Stimulated activated CD4-positive, alpha-beta T cell treated with anti-CD3 and anti-CD28 coated beads, Interleukin-4, amount 100 ng/mL, for 48 hours (primary cell): ENCODE data around the gene LRCH3.
A peak's percentile ranks its signal among the peaks of the same experiment; 100 is the strongest.

Experiments
- DNase-seq, 2 donors: peaks; one replicate each; pipeline ENCODE4 v3.0.0-alpha.2; 2020; ENCODE audit warnings: low read depth in 2 of 2

The LRCH3 gene

DNA sequence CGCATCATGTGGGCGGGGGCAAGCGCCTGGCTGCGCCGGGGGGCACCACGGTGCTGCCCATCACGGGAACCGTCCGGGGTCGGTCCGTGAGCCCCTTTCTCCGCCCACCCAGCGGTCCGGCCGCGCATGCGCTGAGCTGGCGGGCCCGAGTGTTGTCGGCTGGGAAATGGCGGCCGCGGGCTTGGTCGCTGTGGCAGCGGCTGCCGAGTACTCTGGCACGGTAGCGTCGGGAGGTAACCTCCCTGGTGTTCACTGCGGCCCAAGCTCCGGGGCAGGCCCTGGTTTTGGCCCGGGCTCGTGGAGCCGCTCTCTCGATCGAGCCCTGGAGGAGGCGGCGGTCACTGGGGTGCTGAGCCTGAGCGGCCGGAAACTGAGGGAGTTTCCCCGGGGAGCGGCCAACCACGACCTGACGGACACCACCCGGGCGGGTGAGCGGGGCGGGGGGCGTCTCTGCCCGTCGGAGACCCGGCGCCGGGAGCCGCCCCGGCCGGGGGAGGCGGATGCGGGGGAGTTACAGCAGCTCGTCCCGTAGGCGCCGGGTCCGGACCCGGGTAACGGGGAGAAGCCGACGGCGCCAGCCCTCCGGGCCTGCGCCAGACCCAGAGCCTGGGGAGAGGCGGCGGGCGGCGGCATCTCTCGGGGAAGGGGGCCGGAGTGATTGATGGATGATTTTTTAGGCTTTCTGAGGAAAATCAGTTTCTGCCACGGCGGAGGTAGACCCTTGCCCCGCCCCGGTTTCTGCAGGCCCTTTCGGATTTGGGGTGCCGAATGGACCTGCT is at the start of gene LRCH3:
LRCH3 (plus strand) TSS at position 142 of the 779 bp plus-strand sequence; CDS start at position 167, 25 bp downstream.
- DNase-seq, result peak; percentile 79 to 80

DNA sequence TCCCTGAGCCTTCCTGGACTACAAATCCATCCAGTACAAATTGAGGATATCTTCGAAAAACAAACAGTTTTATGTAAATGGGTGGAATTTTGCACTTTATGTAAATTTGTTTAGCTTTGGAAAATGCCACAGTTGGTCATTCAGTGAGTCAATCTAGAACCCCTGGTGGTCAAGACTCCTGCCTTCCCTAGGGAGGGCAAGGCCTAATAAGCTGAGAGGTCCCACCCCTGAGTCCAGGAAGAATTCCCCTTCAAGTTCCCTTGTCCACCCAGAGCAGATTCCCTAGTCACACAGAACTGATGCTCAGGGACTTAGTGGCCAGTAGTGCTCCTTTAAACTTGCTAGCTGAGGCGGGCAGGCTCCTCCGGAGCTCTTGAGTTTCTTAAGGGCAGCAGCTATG is 48.3 kb upstream of the LRCH3 start:
- no peak for DNase-seq

DNA sequence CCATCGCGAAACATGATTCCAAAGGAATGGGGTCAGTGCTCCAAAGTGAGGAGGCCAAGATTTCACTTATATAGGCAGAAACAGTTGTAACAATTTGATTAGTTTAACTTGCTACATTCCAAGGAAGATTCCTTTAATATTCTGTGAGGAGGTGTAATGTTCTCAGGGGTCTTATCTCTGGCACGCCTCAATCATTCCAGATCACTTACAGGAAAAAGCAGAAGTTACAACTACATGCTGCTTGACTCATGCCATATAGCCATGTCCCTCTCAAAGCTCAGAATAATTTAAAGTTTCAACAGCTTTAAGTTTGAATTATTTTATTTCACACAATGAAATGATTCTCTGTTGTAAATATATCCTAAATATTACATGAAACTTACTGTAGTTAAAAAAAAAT is 44.8 kb upstream of the LRCH3 start:
- DNase-seq, result no peak

DNA sequence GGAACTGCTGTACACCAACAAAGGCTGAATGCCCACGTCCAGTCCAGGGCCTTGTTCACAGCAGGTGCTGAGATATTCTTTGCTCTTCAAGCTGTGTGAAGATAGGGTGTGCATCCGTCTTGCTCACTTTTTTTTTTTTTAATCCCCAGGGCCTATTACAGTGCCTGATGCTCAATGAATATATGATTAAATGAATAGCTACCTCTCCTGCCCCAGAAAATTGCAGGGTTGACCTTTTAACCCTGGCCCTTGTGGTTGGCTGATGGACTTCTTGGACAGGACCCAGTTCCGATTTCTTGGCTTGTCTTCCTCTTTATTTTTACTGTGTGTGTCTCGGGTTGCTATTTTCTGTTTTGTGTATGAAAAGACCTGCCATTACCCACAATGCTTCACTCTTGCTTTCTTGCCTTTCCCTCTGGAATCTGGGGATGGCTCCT is 44.2 kb upstream of the LRCH3 start:
- DNase-seq, result no peak

DNA sequence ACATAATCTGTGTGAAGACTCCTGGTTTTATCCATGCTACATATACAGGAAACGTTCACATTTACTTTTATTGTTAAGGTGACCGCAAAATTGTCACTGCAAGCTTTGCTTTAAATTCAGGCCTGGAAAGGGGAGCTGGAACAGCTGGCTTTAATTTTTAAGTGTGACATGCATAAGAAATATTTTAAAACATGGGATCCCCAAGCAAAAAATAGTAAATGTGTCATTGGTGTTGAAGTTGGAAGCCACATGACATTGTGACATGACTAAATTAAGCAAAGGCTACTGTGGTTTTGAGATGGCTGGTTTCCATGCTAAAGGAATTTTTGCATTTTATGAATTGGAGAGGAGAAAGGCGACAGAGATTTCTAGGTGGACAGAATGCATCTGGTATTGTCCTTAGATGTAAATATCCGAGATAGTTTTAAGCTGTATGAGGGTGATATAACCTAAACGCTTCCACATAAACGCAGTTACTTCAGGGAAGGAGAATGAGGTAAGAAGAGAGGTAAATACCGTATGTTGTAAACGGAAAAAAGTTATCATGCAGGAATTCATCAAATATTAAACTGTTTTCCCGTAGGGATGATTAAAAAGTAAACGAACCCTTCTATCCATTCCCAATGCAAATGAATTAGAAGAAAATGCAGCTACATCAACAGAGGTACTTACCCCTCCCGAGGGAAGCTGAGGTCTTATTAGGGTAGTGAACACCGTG is 42.3 kb upstream of the LRCH3 start:
- no peak for DNase-seq

DNA sequence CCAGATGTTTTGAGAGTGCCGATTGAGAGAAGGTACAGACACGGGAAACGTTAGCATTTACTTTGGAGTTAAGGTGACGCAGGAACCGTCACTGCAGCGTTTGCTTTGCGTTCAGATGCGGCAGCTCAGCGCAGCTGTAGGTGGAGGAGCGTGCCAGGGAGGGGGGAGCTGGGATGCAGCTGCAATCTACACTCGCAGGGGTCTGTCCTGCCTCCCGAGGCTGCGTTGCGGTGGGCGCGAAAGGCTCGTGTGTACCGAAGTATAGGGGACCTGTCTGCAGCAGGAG is 41.8 kb upstream of the LRCH3 start:
- DNase-seq, result peak; percentile 43 to 45

DNA sequence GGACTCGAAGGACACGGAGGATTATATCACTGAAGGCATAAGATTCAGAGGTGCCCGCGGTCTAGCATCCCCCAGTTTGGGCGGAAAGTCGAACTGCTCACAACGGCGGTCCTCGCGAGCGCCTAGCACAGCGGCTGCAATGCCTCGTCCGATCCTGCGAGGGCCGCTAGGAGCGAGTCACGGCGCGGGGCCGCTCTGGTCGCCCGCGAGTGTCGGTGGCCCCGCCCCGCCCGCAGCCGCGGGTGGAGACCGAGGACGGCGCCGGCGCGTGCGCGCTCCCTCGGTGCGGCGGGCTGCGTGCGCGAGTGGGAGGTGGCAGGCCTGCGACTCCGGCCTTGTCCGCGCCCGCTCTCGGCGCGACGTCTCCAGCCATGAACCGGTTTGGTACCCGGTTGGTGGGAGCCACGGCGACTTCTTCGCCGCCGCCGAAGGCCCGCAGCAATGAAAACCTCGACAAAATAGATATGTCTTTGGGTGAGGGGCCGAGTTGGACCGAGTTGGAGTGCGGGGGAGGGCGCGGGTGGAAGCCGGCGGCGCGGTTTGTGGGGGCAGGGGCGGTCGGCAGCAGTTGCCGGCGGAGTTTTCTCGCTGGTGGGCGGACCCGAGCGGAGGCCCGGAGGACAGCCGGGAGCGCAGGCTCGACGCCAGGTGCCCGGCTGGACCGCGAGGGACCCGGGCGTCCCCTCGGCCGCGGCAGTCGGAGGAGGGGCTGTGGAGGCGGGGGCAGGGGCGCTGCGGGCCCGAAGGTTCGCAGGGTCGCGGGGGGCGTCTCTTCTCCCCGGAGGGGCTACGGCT is 41.3 kb upstream of the LRCH3 start, which contains the start of gene FYTTD1:
FYTTD1 (plus strand) TSS at position 283 of the 795 bp plus-strand sequence; CDS start at position 372, 89 bp downstream.
- peak; percentile 76 to 82 for DNase-seq

DNA sequence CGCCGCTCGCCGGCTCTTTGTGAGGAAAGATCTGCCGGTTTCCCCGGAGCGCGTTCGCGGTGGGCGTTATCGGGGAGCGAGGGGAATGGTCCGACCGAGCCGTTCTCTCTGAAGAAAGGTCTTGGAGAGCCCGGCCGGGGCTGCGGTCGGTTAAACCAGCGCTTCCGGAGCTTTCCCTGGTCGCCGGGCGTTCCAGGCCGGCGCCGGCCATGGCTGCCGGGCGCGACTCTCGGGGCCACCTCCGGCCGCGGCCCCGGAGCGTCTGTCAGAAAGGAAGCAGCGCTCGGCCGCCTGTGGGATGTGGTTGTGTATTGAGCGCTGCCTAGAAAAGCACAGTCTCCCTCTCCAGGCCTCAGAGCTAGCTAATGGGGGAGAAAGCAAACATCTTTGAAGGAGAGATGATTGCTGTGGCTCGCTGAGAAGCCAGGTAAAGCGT is 40.6 kb upstream of the LRCH3 start:
- peak; percentile 27 to 45 for DNase-seq

DNA sequence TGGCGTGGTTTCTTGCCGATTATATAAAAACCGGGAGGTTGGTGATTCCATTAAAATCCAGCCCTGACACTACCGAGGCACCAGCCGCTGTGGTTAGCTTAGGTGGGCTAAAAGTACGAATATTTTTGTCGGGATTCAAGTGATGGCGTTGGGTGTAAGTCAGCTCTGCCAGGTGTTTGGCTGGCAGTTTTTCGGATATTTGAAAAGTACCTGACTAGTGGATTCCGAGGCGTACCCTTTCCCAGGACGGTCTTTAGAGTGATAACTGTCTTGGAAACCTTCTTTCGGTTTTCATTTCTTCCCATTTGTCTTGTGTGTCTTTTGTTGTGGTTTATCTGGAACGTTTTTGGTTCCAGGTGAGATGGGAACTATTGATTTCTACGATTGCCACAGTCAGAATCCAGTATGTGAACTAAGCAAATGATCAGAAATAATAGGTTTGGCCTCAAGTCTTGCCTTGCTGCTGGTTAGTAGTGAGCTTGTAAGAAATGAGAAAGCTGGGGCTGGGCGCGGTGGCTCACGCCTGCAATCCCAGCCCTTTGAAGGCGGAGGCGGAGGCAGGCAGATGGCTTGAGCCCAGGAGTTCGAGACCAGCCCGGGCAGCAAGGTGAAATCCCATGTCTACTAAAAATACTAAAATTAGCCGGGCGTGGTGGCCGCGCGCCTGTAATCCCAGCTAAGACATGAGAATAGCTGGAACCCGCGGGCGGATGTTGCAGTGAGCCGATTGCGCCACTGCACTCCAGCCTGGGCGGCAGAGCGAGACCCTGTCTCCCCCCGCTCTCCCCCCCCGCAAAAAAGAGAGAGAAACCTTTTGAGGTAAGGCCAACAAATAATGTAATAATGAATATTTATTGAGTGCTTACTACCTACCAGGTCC is 40.0 kb upstream of the LRCH3 start:
- peak; percentile 23 to 30 for DNase-seq

DNA sequence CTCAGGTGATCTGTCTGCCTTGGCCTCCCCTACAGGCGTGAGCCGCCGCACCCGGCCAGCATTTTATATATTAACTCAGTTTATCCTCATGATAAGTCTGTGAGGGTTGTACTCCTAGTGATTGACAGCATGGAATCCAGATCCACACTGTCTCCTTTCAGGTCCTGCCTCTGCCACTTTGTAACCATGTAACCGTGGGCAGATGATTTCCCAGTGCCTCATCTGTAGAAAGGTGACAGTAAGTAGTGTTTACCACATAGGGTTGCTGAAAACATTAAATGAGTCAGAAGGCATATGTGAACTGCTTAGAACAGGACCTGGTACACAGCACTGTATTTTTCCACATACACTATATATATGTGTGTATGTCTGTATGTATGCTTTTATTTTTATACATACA is 38.9 kb upstream of the LRCH3 start:
- no peak for DNase-seq

DNA sequence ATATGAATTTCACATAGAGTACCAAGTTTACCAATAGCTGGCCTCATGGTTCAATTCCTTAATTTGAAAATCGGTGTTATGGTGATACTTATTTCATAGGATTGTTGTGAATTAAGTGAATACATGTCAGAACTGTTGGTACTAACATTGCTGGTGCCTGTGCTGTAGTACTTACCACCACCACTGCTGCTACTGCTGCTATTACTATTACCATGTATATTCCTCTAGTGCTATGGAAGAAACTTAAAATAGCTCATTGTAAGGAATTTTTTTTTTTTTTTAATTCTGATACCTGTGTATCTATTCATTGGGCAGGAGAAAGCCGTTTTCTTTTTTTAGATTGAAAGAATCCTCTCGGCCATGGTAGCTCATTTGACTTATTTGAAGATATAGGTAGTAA is 37.8 kb upstream of the LRCH3 start:
- no peak for DNase-seq

DNA sequence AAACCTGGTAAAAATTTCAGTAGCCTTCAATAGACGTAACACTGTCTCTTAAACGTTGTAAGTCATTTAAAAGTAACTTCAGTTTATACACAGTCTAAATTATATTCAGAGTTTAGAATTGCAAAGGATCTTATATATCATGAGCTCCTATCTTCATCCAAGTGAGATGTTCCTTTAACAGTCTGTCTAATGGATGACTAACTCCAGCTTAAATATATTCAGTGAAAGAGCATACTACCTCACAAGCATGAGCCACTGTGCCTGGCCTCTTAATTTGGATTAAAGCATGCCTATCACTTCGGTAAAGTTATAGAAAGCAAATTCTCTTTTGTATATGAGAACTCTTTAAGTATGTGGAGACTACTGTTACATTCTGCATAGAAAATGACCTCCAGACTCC is 34.4 kb upstream of the LRCH3 start:
- no peak for DNase-seq

DNA sequence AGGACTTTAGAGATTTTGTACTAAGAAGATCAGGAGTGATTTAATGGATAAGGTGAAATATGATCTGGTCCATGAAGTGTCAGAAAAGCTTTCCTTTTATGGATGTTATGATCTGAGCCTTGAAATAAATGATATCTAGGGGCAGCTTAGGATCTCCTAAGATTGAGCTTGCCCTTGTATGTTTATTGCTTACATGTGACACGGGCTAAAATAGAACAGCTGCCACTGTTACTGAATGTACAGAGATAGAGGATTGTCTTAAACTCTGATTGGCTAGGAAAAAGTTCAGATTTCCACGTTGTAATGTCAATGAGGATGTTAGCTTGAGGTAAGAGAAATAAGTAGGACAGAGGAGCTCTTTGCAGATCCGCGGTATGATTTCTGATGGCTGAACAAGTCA is 32.5 kb upstream of the LRCH3 start:
- no peak for DNase-seq

DNA sequence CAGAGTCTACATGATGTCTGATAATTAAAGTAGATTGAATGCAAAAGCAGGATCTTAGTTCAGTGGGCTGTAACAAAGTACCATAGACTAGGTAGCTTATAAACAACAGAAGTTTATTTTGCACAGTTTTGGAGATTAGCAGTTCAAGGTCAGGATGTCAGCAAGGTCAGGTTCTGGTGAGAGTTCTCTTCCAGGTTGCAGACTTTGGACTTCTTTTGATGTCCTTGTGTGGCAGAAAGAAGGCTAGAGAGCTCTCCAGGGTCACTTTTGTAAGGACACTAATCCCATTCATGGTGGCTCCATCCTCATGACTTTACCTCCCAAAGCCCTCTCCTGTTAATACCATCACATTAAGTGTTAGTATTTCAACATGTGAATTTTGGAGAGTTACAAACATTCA is 29.3 kb upstream of the LRCH3 start:
- DNase-seq, result no peak

DNA sequence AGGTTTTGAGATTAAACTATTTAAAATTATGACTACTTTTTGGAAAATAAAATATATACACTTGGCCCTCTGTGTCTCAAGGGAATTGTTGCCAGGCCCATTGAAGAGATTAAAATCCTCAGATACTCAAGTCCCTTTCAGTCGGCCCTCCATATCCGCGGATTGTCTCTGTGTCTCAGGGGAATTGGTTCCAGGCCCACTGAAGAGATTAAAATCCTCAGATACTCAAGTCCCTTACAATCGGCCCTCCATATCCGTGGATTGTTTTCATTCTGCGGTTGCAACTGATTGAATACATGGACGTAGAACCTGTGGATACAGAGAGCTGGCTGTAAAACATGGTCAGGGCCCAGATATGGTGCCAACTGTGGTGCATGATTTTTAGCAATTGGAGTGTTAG is 15.7 kb upstream of the LRCH3 start:
- DNase-seq, result no peak

DNA sequence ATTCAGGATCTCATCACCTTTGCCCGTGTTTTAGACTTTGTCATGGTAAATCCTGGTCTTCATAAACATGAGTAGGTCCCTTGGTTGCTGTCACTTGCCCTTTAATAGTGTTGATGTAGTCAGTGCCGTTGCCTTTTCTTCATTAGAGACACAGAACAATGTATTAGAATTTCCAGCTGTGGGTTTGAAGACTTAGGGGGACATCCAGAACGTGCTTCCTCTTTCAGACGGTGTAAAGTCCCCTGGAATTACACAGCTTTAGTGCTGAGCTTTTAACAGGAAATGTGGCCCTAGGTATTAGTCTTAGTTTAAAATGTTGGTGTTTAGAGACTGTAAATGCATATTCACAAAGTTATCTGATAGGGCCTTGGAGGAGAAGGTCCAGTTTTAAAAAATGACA is 8.8 kb upstream of the LRCH3 start:
- no peak for DNase-seq

DNA sequence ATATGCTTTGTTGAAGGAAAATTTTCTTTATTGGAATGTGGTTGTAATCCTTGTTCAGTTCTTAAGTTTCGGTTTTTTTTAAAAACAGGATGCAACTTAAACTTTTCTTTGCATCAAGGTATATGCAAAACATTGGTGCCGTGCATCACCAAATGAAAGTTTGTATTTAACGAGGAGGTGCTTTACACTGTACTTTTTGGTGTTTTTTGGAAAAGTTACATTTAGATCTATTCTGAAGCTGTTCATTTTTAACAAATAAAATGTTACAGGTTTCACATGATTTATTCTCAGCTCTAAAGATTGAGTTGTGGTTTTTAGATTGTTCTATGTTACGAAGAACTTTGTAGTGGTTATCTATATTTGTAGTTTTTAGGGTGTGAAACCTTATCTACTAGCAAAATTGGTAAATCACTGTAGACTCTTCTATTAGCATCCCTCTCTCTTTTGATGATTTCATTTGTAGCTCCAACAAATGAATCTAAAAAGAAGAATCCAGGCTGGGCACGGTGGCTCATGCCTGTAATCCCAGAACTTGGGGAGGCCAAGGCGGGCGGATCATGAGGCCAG is 7.0 kb upstream of the LRCH3 start:
- DNase-seq, result no peak

DNA sequence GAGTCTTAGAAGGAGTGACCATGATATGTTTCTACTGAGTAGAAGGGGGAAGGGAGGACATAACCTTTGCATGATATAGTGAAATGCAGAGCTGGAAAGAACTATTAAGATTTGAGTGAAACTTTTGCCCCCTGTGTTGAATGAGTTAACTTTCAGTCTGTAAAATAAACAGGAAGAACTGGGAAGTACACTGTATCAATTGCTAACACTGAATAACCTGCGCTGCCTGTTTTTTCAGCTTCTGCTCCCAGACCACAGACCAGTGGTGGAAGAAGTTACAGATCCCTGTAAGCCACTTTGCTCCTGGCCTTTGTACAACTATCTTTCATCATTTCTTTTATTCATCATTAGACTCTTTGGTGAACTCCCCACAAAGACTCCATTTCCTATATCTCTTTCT is 3.6 kb upstream of the LRCH3 start:
- DNase-seq, result no peak

DNA sequence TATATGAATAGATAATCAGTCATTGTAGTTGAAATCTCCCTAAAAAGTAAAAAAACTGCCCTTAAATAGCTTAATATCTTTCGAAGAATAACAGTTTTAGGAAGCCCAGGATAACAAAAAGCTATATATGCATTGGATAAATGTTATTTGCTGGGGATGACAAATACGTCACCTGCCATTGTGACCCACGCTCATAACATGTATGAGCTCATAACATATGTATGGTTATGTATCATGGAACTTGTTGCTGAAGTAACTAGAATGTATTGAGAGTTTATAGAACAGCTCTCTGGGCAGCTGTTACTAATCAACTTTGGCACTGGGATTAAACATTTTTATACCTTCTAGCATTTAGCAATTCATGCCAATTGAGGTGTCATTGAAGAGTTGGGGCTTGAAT is 1.7 kb upstream of the LRCH3 start:
- no peak for DNase-seq

DNA sequence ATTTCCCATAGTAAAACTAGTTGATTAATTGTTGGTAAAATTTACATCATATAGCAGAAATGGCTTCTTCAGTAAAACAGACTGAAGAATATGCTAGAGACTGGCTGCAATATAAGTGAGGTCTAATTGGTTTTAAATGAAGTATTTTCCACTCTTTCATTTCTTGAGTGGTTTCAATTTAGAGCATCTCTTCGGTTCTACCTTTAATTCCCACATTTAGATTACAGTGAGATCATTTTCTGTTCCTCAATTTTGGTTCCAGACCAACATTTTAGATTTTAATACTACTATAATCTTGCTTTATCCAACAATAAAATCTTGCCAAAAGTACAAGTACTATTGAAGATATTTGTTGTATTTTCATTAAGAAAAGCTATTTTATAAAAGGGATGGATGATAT is 1.0 kb upstream of the LRCH3 start:
- no peak for DNase-seq
